Activated naive CD4-positive, alpha-beta T cell treated with anti-CD3 and anti-CD28 coated beads, Interleukin-2, amount 50 U/mL, for 16 hours (primary cell): Measurements from ENCODE around the gene ECM2.

Experiments used
- DNase-seq: peaks from one replicate; pipeline ENCODE4 v3.0.0-alpha.2; 2020

Gene ECM2

DNA sequence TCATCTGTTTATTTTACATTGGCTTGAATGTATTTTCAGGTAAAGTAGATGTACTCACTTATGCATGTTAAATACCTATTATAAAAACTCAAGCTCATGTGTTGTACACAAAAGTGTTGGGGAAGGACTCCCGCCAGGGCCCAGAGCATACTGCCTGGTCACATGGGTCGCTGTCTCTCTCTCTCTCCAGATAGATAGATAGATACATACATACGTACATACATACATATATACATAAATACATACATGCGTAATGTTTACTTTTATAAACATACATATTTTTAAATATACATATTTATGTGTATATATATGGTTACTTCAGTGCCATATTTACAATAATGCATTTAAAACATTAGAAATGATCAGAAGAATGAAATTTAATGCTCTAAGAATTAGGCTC, 78.2 kb downstream of the ECM2 start:
- no peak for DNase-seq

DNA sequence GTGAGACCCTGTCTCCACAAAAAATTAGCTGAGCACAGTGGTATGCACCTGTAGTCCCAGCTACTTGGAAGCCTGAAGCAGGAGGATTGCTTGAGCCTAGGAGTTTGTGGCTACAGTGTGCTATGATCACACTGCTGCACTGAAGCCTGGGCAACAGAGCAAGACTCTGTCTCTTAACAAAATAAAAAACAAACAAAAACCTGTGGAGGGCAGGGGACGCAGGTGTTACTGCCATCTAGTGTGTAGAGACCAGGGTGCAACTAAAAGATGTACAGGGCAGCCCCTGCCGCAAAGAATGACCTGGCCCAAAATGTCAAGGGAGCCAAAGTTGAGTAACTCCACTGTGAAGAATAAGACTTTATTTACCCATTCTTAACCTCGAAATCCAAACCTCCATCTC, 80.6 kb downstream of the ECM2 start:
- DNase-seq, result no peak

DNA sequence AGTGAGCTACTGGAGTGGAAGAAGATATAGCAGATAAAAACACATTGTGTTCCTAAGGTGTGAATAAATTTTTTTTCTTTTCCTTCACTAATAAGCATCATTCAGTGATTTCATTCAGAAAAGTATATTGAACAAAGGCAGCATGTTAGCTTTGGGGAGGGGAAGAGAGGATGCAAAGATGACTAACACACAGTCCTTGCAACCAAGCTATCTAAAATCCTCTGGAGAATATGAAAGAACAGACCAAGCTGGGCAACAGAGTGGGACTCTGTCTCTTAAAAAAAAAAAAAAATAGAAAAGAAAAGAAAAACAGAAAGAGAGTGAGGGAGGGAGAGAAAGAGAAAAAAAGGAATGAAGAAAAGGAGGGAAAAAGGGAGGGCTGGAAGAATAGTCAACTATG, 89.3 kb downstream of the ECM2 start:
- no peak for DNase-seq
